Right lobe of liver (tissue), 6 donors: ENCODE results near the gene XPR1. TPM values are rescaled to one million over a fixed set of nuclear protein-coding genes. Genes with fewer than 3 reads are reported as not detected.

Source experiments
- ATAC-seq, 4 donors: fragments of 200-7000 bp; cut with Tn5 transposase; one replicate each; pipeline ENCODE4 v1.9.1; 2020; ENCODE audit warnings: mild to moderate bottlenecking in 4 of 4, moderate library complexity in 4 of 4
- DNase-seq, 3 donors: peaks; one replicate each; pipeline ENCODE4 v3.0.0-alpha.2; 2020
- H3K27ac ChIP-seq, 3 donors: fragments of 200-600 bp; one replicate each; pipeline ENCODE4 v1.8.0; 2022
- H3K27me3 ChIP-seq, 2 donors: fragments of 200-600 bp; one replicate each; pipeline ENCODE4 v1.8.0; 2022
- H3K36me3 ChIP-seq, 4 donors: fragments of 200-600 bp; sonication (generic) in 1 of 4; one replicate each; pipeline versions ENCODE4 v1.5.1 to v1.8.0; 2017 to 2022; ENCODE audit warnings: control low read depth in 1 of 4
- H3K4me1 ChIP-seq, 4 donors: fragments of 200-600 bp; sonication (generic) in 1 of 4; one replicate each; pipeline versions ENCODE4 v1.5.1 to v1.8.0; 2017 to 2022; ENCODE audit warnings: control low read depth in 1 of 4
- H3K4me3 ChIP-seq, 3 donors: fragments of 200-600 bp; one replicate each; pipeline ENCODE4 v1.8.0; 2022
- H3K9me3 ChIP-seq, 4 donors: fragments of 200-600 bp; sonication (generic) in 1 of 4; one replicate each; pipeline versions ENCODE4 v1.5.1 to v1.8.0; 2017 to 2022; ENCODE audit warnings: control low read depth in 1 of 4
- CTCF ChIP-seq, 4 donors: fragments of 200-600 bp in 3 of 4; fragments of 450-650 bp in 1 of 4; IDR thresholded peaks; one replicate each; pipeline versions ENCODE4 v1.5.1 to v1.8.0; 2016 to 2022; ENCODE audit warnings: antibody characterized with exemption in 4 of 4, mild to moderate bottlenecking in 2 of 4
- POLR2A ChIP-seq: fragments of 450-650 bp; IDR thresholded peaks from one replicate; pipeline ENCODE4 v1.6.1; 2017; ENCODE audit warnings: antibody characterized with exemption, mild to moderate bottlenecking
- WGBS: methylation state at CpG from one replicate; pipeline ENCODE4 v1.1.6; 2018; ENCODE audit warnings: low coverage, low lambda C conversion rate; ENCODE audit not compliant: insufficient coverage; ENCODE audit errors: missing lambda C conversion rate; 5-methylcytosine and 5-hydroxymethylcytosine counted together
- intact Hi-C, 2 donors: fragments of 100-400 bp; cut with DNase I; formaldehyde crosslinking; loops; one replicate each; pipeline versions ENCODE4 v1.11.2 to v1.14.1; 2022
- total RNA-seq, 6 experiments: library from RNA; depleted of rRNA in 2 of 6; stranded (reverse); fragments of >200 nt in 2 of 6; fragmentation: NEBNext Ultra II Directional in 3 of 6; extraction: Animal tissue kit (Norgen Biotek cat#: 25700) in 3 of 6; gene quantifications; one replicate each; pipeline versions ENCODE4 v1.1.0 to v1.2.4, GENCODE V29; 2016 to 2023
- donor health status: DM: no; HTN: yes; CAD: no.
- donor health status: DM: no; HTN: no; CAD: no.
- donor health status: DM: no; HTN: no; CAD: no.
- donor health status: DM: no; HTN: yes; CAD: no.
- donor health status: DM: no; HTN: yes; CAD: no.

Gene XPR1
- total RNA-seq, 6 experiments from 2014 or later, result 5.9 to 10.0 (median 9.0) TPM

DNA sequence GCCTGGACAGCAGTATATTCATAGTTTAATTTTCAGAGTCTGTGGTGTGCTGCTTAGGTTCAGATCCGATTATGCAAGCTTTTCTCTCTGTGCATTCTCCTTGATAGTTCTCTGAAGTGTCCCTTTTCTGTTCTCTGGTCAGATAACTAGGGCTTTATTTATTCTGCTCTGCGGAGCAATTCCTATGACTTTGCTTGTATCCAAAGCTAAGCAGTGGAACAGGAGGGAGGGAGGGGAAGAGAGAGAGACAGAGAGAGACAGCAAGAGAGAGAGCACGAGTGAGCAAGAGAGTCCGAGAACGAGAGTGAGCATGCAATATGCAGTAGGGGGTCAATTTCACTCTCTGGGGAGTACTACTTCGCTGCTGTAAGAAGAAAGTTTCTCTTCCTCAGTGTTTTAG is 113.3 kb downstream of the XPR1 start:
- Histone ChIP-seq H3K36me3 (no peaks in the 10 kb centered on the region), H3K4me1 (no peaks in the 10 kb centered on the region), H3K27me3 (no peaks in the 10 kb centered on the region), H3K4me3 (no peak overlapping the region), H3K9me3 (peaks cover 0 to 4% (median 0%) of the 10 kb centered on the region in 4 donors), H3K27ac (no peak overlapping the region)
- intact Hi-C loops, result no loop called here
- no peak for DNase-seq
- 94% methylated on average over 6 of the region's 6 CpGs for WGBS
- no peak for ATAC-seq
- TF ChIP-seq POLR2A (no peak), CTCF (IDR thresholded peaks at IDR 0.05) (no peak)

GRCh38 chr1:180751921-180752320 is 120.1 kb downstream of the XPR1 start:
- no peaks in the 10 kb centered on the region for H3K4me1 ChIP-seq
- no peaks in the 10 kb centered on the region for H3K27me3 ChIP-seq
- no peak for TF ChIP-seq POLR2A
- no peak for TF ChIP-seq CTCF (IDR thresholded peaks at IDR 0.05)
- H3K36me3 ChIP-seq, result no peaks in the 10 kb centered on the region
- DNase-seq (no peak), ATAC-seq (no peak)
- H3K9me3 ChIP-seq, result no peaks in the 10 kb centered on the region
- WGBS, result 83% methylated on average over 2 of the region's 2 CpGs
- intact Hi-C loops, result no loop called here
- H3K4me3 ChIP-seq, result no peak overlapping the region
- no peak overlapping the region for H3K27ac ChIP-seq

DNA sequence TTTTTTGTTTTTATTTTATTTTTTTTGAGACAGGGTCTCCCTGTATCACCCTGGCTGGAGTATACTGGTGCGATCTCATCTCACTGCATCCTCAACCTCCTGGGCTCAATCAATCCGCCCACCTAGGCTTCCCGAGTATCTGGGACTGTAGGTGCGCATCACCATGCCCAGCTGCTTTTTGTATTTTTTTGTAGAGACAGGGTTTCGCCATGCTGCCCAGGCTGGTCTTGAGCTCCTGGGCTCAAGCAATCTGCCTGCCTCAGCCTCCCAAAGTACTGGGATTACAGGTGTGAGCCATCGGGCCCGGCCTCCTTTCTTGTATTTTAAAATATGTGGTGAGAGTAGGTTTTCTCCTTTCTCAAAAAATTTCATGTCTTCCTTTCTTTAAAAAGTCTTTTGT is 122.6 kb downstream of the XPR1 start:
- Histone ChIP-seq H3K27ac (no peak overlapping the region), H3K27me3 (no peaks in the 10 kb centered on the region), H3K9me3 (no peaks in the 10 kb centered on the region), H3K4me3 (no peak overlapping the region), H3K4me1 (no peaks in the 10 kb centered on the region), H3K36me3 (no peaks in the 10 kb centered on the region)
- intact Hi-C loops, result no loop called here
- 100% methylated on average over 6 of the region's 7 CpGs for WGBS
- DNase-seq (no peak), ATAC-seq (no peak)
- TF ChIP-seq POLR2A (no peak), CTCF (IDR thresholded peaks at IDR 0.05) (no peak)

- 100% methylated on average over 1 of the region's 1 CpG for WGBS
- intact Hi-C loops, result no loop called here
- no peaks in the 10 kb centered on the region for H3K4me1 ChIP-seq
Measured at GRCh38 chr1:180757657-180758056, 125.8 kb downstream of the XPR1 start.

GRCh38 chr1:180762796-180763195 is 131.0 kb downstream of the XPR1 start:
- ATAC-seq (no peak), DNase-seq (no peak)
- no peaks in the 10 kb centered on the region for H3K4me1 ChIP-seq
- no peaks in the 10 kb centered on the region for H3K27me3 ChIP-seq
- no peaks in the 10 kb centered on the region for H3K9me3 ChIP-seq
- no peak overlapping the region for H3K4me3 ChIP-seq
- intact Hi-C loops, result no loop called here
- TF ChIP-seq POLR2A (no peak), CTCF (IDR thresholded peaks at IDR 0.05) (no peak)
- WGBS, result 79% methylated on average over 5 of the region's 5 CpGs
- no peak overlapping the region for H3K27ac ChIP-seq
- H3K36me3 ChIP-seq, result no peaks in the 10 kb centered on the region

More at GRCh38 chr1:180757657-180758056, 125.8 kb downstream of the XPR1 start:
- no peak for TF ChIP-seq POLR2A
- Histone ChIP-seq H3K9me3 (no peaks in the 10 kb centered on the region), H3K27me3 (no peaks in the 10 kb centered on the region), H3K36me3 (no peaks in the 10 kb centered on the region), H3K27ac (no peak overlapping the region), H3K4me3 (no peak overlapping the region)
- DNase-seq (no peak), ATAC-seq (no peak)
